GM19452 (cell line): ENCODE measurements around the gene UQCC2.

Experiments
- ATAC-seq: cut with Tn5 transposase; IDR thresholded peaks from one replicate; pipeline ENCODE4 v1.9.1; 2021; ENCODE audit not compliant: unreplicated experiment

UQCC2 gene

DNA sequence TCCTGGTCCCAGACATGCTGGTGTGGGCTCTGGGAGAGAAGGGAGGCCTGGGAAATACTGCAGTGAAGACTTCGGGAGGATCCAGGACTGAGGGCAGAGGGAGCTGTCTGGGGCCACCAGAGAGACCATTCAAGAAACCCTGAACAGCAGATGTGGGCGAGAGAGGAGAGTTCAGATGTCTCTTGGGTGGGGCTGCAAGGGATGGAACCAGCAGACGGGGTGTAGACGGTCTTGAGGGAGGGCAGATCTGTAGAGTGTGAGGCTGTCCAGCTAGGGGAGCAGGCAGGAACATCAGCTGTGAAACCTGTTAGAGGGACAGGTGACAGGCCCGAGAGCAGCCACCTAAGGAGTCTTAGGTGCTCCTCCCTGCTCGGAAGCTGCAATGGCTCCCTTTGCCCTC, 51.5 kb downstream of the UQCC2 start:
- ATAC-seq: no peak

DNA sequence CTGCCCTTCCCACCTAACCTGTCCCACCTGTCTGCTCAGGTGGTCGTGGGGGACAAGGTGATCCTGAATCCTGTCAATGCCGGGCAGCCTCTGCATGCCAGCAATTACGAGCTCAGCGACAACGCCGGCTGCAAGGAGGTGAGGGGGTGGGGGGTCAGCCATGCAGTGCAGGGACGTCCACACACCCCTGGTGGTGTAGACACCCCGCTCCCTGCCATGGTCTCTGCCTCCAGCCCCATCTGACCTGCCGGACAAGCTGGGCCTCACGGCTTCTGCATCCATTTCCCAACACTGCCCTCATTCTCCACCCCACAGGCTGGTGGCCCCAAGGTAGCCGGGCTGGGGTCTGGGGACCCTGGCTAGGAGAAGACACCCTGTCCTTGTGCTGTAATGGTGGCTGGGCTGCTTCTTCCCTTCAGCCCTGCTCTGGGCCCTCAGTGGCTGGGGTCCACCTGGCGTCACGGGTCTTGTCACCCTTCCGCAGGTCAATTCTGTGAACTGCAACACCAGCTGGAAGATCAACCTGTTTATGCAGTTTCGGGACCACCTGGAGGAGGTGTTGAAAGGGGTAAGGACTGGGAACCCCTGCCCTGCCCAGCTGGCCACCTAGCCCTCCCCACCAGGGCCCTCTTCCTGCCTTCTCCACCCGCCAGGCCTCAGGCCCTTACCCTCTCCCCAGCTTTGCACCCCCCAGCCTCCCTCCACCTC, 52.4 kb downstream of the UQCC2 start:
- no peak for ATAC-seq

DNA sequence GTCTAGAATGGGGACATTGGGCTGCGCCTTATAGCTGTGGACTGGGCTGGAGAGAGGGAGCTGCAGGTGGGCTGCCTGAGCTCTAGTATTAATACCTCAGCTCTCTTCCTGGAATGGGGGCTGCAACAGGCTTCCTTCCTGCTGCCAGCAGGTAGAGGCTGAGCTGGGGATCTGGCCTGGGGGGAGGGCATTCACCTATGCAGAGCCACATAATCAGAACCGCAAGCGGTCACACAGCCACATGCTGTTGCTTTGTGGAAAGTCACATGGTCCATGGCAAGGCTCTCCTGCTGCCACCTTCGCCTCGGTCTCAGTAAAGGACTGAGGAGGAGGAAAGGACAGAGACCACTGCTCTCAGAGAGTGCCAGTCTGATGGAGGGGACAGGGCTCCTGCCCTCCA, 54.7 kb downstream of the UQCC2 start:
- ATAC-seq: no peak

DNA sequence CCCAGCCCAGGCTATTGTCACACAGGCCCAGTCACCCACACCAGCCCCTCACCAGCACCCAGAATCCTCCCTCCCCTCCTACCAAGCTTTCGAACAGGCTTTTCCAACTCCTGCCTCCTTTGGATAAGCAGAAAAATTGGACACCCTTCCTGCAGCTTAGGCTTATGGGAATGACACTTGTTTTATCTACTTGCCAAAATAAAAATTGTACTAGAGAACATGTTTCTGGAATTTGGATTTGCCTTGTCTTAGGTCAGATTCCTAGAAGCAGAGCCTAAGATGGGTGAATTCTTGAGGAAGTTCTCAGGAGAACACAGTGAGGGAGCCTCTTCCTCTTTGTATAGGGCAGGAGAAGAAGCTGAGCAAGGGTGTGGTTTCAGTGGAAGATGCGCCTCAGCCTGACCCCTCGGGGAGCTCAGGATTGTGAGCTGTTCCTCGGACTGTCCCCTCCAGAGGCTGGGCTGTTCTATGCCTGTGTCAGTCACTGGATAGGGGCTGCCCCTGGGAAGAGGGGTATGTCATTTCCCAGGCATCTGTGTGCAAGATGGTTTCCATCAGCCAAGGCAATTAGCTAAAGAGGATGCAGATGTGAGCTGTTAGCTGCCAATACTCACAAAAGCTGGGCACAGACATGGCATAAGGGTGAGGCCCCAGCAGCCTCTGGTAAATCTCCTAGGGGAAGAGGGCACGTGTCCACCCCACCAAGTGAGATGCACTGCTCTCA, 56.5 kb downstream of the UQCC2 start:
- no peak for ATAC-seq

DNA sequence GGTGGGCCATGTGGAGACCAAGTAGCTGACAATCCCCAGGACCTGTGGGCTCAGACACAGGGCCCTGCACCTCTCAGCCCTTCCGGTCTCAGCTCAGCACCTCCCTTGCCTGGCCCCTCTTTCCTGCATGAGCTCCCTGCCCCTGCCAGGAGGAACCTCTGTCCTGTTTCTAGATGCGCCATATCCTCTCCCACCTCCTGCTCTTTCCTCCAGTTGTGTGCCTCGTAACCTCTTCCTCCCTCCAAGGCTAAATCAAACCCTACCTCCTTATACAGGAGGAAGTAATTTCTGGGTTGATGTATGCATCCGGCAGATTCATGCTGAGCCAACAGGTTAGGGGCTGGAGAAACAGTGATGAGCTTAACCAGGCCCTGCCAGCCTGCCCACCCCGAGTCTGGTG, 59.5 kb downstream of the UQCC2 start:
- no peak for ATAC-seq

DNA sequence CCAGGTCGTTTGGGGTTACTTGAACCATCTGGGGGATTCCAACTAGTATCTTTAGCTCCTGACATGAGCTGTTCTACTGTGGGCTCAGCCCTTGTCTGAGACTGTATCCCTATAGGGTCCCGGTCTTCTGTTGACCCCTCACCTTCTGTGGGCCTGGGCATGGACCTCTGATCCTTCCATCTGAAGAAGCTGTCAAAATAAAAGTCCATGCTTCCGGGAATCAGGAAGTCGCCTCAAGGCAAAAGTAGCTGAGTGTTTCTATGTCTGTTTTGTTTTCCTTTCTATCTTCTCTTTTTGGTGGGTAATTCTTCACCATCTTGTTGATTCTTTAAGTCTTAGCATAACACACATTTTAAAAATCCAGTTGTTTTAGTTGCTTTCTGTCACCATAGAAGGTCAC, 60.1 kb downstream of the UQCC2 start:
- no peak for ATAC-seq
